HEK293 (cell line): Measurements from ENCODE around the gene ACADVL.

Source experiments
- ELK4 ChIP-seq: IDR thresholded peaks from 2 replicates; pipeline ENCODE4 v1.6.1; 2011; ENCODE audit warnings: mild to moderate bottlenecking, low read depth, low read length, borderline replicate concordance
- HOXC10 ChIP-seq: sonication (generic); formaldehyde crosslinking; IDR thresholded peaks from 2 replicates; pipeline ENCODE4 v1.8.1; 2023; ENCODE audit warnings: mild to moderate bottlenecking, missing genetic modification reagents
- INSM2 ChIP-seq: fragments of 450-650 bp; formaldehyde crosslinking; IDR thresholded peaks from 2 replicates; pipeline ENCODE4 v1.5.1; 2016; ENCODE audit warnings: missing biosample characterization, missing genetic modification characterization
- KLF16 ChIP-seq: fragments of 450-650 bp; formaldehyde crosslinking; IDR thresholded peaks from 2 replicates; pipeline ENCODE4 v1.5.1; 2017; ENCODE audit warnings: missing biosample characterization, missing genetic modification characterization
- KLF8 ChIP-seq: fragments of 450-650 bp; formaldehyde crosslinking; IDR thresholded peaks from 2 replicates; pipeline ENCODE4 v1.5.1; 2016; ENCODE audit warnings: missing biosample characterization, missing genetic modification characterization
- MZF1 ChIP-seq: fragments of 450-650 bp; formaldehyde crosslinking; IDR thresholded peaks from 2 replicates; pipeline ENCODE4 v1.5.1; 2017; ENCODE audit warnings: missing biosample characterization, missing genetic modification characterization, borderline replicate concordance
- PRDM4 ChIP-seq: fragments of 450-650 bp; formaldehyde crosslinking; IDR thresholded peaks from 2 replicates; pipeline ENCODE4 v1.5.1; 2017; ENCODE audit warnings: missing biosample characterization, missing genetic modification characterization
- SALL2 ChIP-seq: fragments of 450-650 bp; formaldehyde crosslinking; IDR thresholded peaks from 2 replicates; pipeline ENCODE4 v1.5.0; 2017; ENCODE audit warnings: missing biosample characterization, mild to moderate bottlenecking, missing genetic modification characterization, borderline replicate concordance
- SCRT1 ChIP-seq: fragments of 450-650 bp; formaldehyde crosslinking; IDR thresholded peaks from 2 replicates; pipeline ENCODE4 v1.5.1; 2016; ENCODE audit warnings: missing biosample characterization, missing genetic modification characterization, borderline replicate concordance
- TCF7L2 ChIP-seq: IDR thresholded peaks from 2 replicates; pipeline ENCODE4 v1.6.1; 2011; ENCODE audit warnings: low read depth, mild to moderate bottlenecking, inconsistent platforms, low read length, moderate library complexity, borderline replicate concordance
- ZBTB11 ChIP-seq: fragments of 450-650 bp; formaldehyde crosslinking; conservative IDR thresholded peaks from 2 replicates; pipeline ENCODE4 v1.5.1; 2016; ENCODE audit warnings: low read depth, missing biosample characterization, missing genetic modification characterization
- ZBTB20 ChIP-seq: fragments of 450-650 bp; formaldehyde crosslinking; IDR thresholded peaks from 2 replicates; pipeline ENCODE4 v1.5.1; 2016; ENCODE audit warnings: missing biosample characterization, missing genetic modification characterization
- ZBTB7A ChIP-seq: fragments of 450-650 bp; formaldehyde crosslinking; IDR thresholded peaks from 2 replicates; pipeline ENCODE4 v1.5.1; 2016; ENCODE audit warnings: low read depth, missing biosample characterization, missing genetic modification characterization
- ZFHX2 ChIP-seq: fragments of 450-650 bp; formaldehyde crosslinking; conservative IDR thresholded peaks from 2 replicates; pipeline ENCODE4 v1.5.1; 2016; ENCODE audit warnings: missing biosample characterization, missing genetic modification characterization
- ZNF112 ChIP-seq: fragments of 450-650 bp; formaldehyde crosslinking; IDR thresholded peaks from 2 replicates; pipeline ENCODE4 v1.5.0; 2017; ENCODE audit warnings: missing biosample characterization, missing genetic modification characterization
- ZNF121 ChIP-seq: fragments of 450-650 bp; formaldehyde crosslinking; IDR thresholded peaks from 2 replicates; pipeline ENCODE4 v1.5.1; 2016; ENCODE audit warnings: missing biosample characterization, missing genetic modification characterization
- ZNF16 ChIP-seq: fragments of 450-650 bp; formaldehyde crosslinking; IDR thresholded peaks from 2 replicates; pipeline ENCODE4 v1.5.1; 2016; ENCODE audit warnings: low read depth, missing biosample characterization, missing genetic modification characterization
- ZNF169 ChIP-seq: fragments of 450-650 bp; formaldehyde crosslinking; IDR thresholded peaks from 2 replicates; pipeline ENCODE4 v1.5.1; 2016; ENCODE audit warnings: missing biosample characterization, missing genetic modification characterization
- ZNF175 ChIP-seq: fragments of 450-650 bp; formaldehyde crosslinking; IDR thresholded peaks from 2 replicates; pipeline ENCODE4 v1.5.1; 2016; ENCODE audit warnings: missing biosample characterization, missing genetic modification characterization
- ZNF24 ChIP-seq: fragments of 450-650 bp; formaldehyde crosslinking; IDR thresholded peaks from 2 replicates; pipeline ENCODE4 v1.5.1; 2016; ENCODE audit warnings: missing biosample characterization, missing genetic modification characterization
- ZNF350 ChIP-seq: fragments of 450-650 bp; formaldehyde crosslinking; IDR thresholded peaks from 2 replicates; pipeline ENCODE4 v1.5.0; 2017; ENCODE audit warnings: missing biosample characterization, mild to moderate bottlenecking, missing genetic modification characterization
- ZNF354C ChIP-seq: fragments of 450-650 bp; formaldehyde crosslinking; IDR thresholded peaks from 2 replicates; pipeline ENCODE4 v1.5.1; 2016; ENCODE audit warnings: missing biosample characterization, missing genetic modification characterization, low read depth, borderline replicate concordance
- ZNF501 ChIP-seq: fragments of 450-650 bp; formaldehyde crosslinking; IDR thresholded peaks from 2 replicates; pipeline ENCODE4 v1.5.1; 2016; ENCODE audit warnings: missing biosample characterization, missing genetic modification characterization
- ZSCAN18 ChIP-seq: fragments of 450-650 bp; formaldehyde crosslinking; IDR thresholded peaks from 2 replicates; pipeline ENCODE4 v1.5.1; 2016; ENCODE audit warnings: missing biosample characterization, missing genetic modification characterization
- TF ChIP-seq, protein P1 (sequence below): fragments of 450-650 bp; formaldehyde crosslinking; IDR thresholded peaks from 2 replicates; pipeline ENCODE4 v1.5.1; 2016; ENCODE audit warnings: missing biosample characterization, missing genetic modification characterization, borderline replicate concordance

Gene ACADVL

DNA sequence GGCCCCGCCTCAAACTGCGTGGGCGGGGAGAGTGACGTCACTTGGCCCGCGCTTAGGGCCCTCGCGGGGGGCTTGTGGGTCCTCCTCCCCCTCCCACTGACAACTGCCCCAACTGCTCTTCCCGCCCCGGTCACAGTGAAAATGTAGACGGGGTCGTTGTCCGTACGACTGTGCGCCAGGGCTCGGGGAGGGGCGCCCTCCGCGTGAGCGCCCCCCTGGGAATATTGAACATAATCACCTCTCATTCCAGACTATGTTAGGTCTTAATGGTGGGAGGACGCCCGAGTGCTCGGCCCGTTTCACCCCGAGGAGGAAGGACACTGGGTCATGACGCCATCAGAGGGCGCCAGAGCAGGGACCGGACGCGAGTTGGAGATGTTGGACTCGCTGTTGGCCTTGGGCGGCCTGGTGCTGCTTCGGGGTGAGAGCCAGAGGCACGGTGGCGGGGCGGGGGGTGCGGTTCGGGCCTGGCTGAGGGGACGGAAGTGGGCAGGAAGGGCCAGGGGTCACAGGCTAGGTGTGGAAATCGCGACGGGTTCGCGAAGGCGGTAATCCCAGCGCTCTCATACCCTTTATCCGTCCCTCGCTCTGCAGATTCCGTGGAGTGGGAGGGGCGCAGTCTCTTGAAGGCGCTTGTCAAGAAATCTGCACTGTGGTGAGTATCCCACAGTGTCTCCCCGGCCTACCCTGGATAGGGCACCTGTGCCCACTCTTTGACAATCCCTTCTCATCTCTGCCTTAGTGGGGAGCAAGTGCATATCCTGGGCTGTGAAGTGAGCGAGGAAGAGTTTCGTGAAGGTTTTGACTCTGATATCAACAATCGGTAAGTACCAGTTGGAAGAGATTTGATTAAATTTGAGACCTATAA lies 32.7 kb downstream of the ACADVL start, which contains the start of gene ELP5 (continued):
- TF ChIP-seq ZBTB11 (tag by site-specific recombination) (no peak; the same call in 1 of the 2 replicates), KLF16 (tag by site-specific recombination) (peak; percentile 84; the same call in 1 of the 2 replicates), ZNF24 (tag by site-specific recombination) (peak; percentile 93), ZNF354C (tag by site-specific recombination) (no peak), ZNF350 (tag by site-specific recombination) (no peak), ZNF175 (tag by site-specific recombination) (no peak), ZNF121 (tag by site-specific recombination) (no peak), ZNF112 (tag by site-specific recombination) (no peak), ZBTB20 (peak; percentile 79; the same call in 1 of the 2 replicates), ZBTB7A (tag by site-specific recombination) (peak; percentile 91), MZF1 (tag by site-specific recombination) (no peak), SCRT1 (no peak), SALL2 (tag by site-specific recombination) (no peak), KLF8 (peak; percentile 88), ZNF169 (tag by site-specific recombination) (no peak), ELK4 (no peak; the same call in 1 of the 2 replicates), ZFHX2 (tag by site-specific recombination) (peak; percentile 92), ZNF501 (peak; percentile 98), PRDM4 (tag by site-specific recombination) (peak; percentile 69), ZSCAN18 (tag by site-specific recombination) (peak; percentile 45; the same call in 1 of the 2 replicates), TCF7L2 (no peak), HOXC10 (CRISPR knock-in tag) (no peak), INSM2 (peak; percentile 79; the same call in 1 of the 2 replicates), ZNF16 (tag by site-specific recombination) (no peak)
- TF ChIP-seq, protein P1, sequence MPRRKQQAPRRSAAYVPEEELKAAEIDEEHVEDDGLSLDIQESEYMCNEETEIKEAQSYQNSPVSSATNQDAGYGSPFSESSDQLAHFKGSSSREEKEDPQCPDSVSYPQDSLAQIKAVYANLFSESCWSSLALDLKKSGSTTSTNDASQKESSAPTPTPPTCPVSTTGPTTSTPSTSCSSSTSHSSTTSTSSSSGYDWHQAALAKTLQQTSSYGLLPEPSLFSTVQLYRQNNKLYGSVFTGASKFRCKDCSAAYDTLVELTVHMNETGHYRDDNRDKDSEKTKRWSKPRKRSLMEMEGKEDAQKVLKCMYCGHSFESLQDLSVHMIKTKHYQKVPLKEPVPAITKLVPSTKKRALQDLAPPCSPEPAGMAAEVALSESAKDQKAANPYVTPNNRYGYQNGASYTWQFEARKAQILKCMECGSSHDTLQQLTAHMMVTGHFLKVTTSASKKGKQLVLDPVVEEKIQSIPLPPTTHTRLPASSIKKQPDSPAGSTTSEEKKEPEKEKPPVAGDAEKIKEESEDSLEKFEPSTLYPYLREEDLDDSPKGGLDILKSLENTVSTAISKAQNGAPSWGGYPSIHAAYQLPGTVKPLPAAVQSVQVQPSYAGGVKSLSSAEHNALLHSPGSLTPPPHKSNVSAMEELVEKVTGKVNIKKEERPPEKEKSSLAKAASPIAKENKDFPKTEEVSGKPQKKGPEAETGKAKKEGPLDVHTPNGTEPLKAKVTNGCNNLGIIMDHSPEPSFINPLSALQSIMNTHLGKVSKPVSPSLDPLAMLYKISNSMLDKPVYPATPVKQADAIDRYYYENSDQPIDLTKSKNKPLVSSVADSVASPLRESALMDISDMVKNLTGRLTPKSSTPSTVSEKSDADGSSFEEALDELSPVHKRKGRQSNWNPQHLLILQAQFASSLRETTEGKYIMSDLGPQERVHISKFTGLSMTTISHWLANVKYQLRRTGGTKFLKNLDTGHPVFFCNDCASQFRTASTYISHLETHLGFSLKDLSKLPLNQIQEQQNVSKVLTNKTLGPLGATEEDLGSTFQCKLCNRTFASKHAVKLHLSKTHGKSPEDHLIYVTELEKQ (tag by site-specific recombination): peak; percentile 28; the same call in 1 of the 2 replicates
